NK-92 treated with Interleukin-12 subunit alpha and Interleukin-12 subunit beta, amount 100 ng/mL, for 24 hours (cell line): ENCODE data around the gene PCAT7.
"Not testable (repeated sequence)": the region's sequence is repeated elsewhere in the genome, so short reads cannot be mapped to it uniquely, and the experiment has no call there.

ENCODE experiments used
- DNase-seq: peaks from one replicate; lab custom pipeline; 2025; lab: John Stamatoyannopoulos, UW

The PCAT7 gene

GRCh38 chr9:94563548-94563947, 8.7 kb downstream of the PCAT7 start:
- no peak for DNase-seq

GRCh38 chr9:94564279-94564678, 9.4 kb downstream of the PCAT7 start:
- not testable (repeated sequence) for DNase-seq

GRCh38 chr9:94566550-94566949, 11.7 kb downstream of the PCAT7 start:
- DNase-seq: no peak

- DNase-seq: no peak
These were observed 12.4 kb downstream of the PCAT7 start for GRCh38 chr9:94567271-94567670.

- DNase-seq: no peak
These were observed 13.5 kb downstream of the PCAT7 start for GRCh38 chr9:94568250-94568889.

GRCh38 chr9:94568972-94569712, 14.3 kb downstream of the PCAT7 start:
- DNase-seq: no peak

- no peak for DNase-seq
These were observed 21.2 kb downstream of the PCAT7 start for GRCh38 chr9:94576131-94576530.

- DNase-seq: no peak
These were observed 22.2 kb downstream of the PCAT7 start for GRCh38 chr9:94577036-94577435.

GRCh38 chr9:94577571-94577970, 22.7 kb downstream of the PCAT7 start:
- DNase-seq: no peak

GRCh38 chr9:94581728-94582127, 26.8 kb downstream of the PCAT7 start:
- no peak for DNase-seq

- no peak for DNase-seq
These were observed 29.7 kb downstream of the PCAT7 start for GRCh38 chr9:94584555-94584954.

GRCh38 chr9:94586316-94586715, 31.4 kb downstream of the PCAT7 start:
- DNase-seq: no peak

GRCh38 chr9:94586814-94587213, 31.9 kb downstream of the PCAT7 start:
- no peak for DNase-seq

- no peak for DNase-seq
These were observed 33.8 kb downstream of the PCAT7 start for GRCh38 chr9:94588681-94589080.

- DNase-seq: not testable (repeated sequence)
These were observed 36.2 kb downstream of the PCAT7 start for GRCh38 chr9:94591046-94591545.

GRCh38 chr9:94591876-94592275, 37.0 kb downstream of the PCAT7 start:
- DNase-seq: no peak

- not testable (repeated sequence) for DNase-seq
These were observed 37.8 kb downstream of the PCAT7 start for GRCh38 chr9:94592683-94593082.

- no peak for DNase-seq
These were observed 38.8 kb downstream of the PCAT7 start, which contains the start of gene FBP2 for GRCh38 chr9:94593459-94594345. TSS of gene FBP2 (minus strand) at chr9:94593824. CDS start at chr9:94593726, 98 bp downstream.

GRCh38 chr9:94599102-94599501, 44.2 kb downstream of the PCAT7 start:
- DNase-seq: no peak

- DNase-seq: no peak
These were observed 45.4 kb downstream of the PCAT7 start for GRCh38 chr9:94600258-94600657.

- DNase-seq: no peak
These were observed 45.8 kb downstream of the PCAT7 start for GRCh38 chr9:94600715-94601114.

GRCh38 chr9:94602666-94603065, 47.8 kb downstream of the PCAT7 start:
- DNase-seq: no peak
